Adrenal gland (tissue), 12 donors: ENCODE measurements around the gene DGKH. TPM values are rescaled to one million over a fixed set of nuclear protein-coding genes. Genes with fewer than 3 reads are reported as not detected.

ENCODE experiments used
- DNase-seq, 7 donors: peaks; one replicate each; pipeline ENCODE4 v3.0.0-alpha.2; 2019 to 2020
- H3K27ac ChIP-seq, 5 donors: fragments of 200-600 bp; sonication (generic) in 4 of 5; 1 replicate in 3 of 5; 2 replicates in 2 of 5; pipeline versions ENCODE4 v1.5.1 to v1.8.0; 2016 to 2020; ENCODE audit warnings: mild to moderate bottlenecking in 1 of 5
- H3K27me3 ChIP-seq: fragments of 200-600 bp; 2 replicates; pipeline ENCODE4 v1.8.0; 2021
- H3K36me3 ChIP-seq, 2 donors: fragments of 200-600 bp; replicated peaks in 1 of 2; 1 replicate in 1 of 2; 2 replicates in 1 of 2; pipeline versions ENCODE4 v1.5.1 to v1.8.0; 2018 to 2022
- H3K4me1 ChIP-seq, 2 donors: fragments of 200-600 bp; replicated peaks in 1 of 2; 1 replicate in 1 of 2; 2 replicates in 1 of 2; pipeline versions ENCODE4 v1.5.1 to v1.8.0; 2018 to 2021
- H3K4me3 ChIP-seq, 4 donors: fragments of 200-600 bp; sonication (generic) in 3 of 4; one replicate each; pipeline ENCODE4 v1.5.1; 2016 to 2018
- H3K9me3 ChIP-seq, 3 donors: fragments of 200-600 bp; sonication (generic) in 1 of 3; replicated peaks in 1 of 3; 1 replicate in 2 of 3; 2 replicates in 1 of 3; pipeline versions ENCODE4 v1.5.1 to v1.8.0; 2016 to 2021
- POLR2A ChIP-seq, 2 donors: fragments of 450-650 bp; IDR thresholded peaks; one replicate each; pipeline ENCODE4 v1.6.1; 2017; ENCODE audit warnings: antibody characterized with exemption in 2 of 2, mild to moderate bottlenecking in 2 of 2, moderate library complexity in 1 of 2
- WGBS, 4 donors: extraction: QIAGEN DNeasy Blood & Tissue Kit in 2 of 4; methylation state at CpG; one replicate each; pipeline versions ENCODE4 v1.1.5 to v1.1.7; 2013 to 2017; 5-methylcytosine and 5-hydroxymethylcytosine counted together
- intact Hi-C, 2 donors: fragments of 100-400 bp; cut with DNase I; formaldehyde crosslinking; loops; one replicate each; pipeline versions ENCODE4 v1.14.1 to v1.15.0; 2022 to 2023
- polyA plus RNA-seq, 3 donors: library from polyadenylated mRNA; stranded (reverse); fragments of 200-250 nt in 2 of 3; fragments of 350-450 nt in 1 of 3; fragmentation: Illumina TruSeq in 1 of 3; extraction: RNeasy Lipid Tissue Mini Kit (QIAGEN cat#74804) in 1 of 3; gene quantifications; one replicate each; pipeline ENCODE4 v1.2.3, GENCODE V29; 2013 to 2014
- total RNA-seq, 9 donors: library from RNA; depleted of rRNA in 4 of 9; stranded (reverse); fragments of >200 nt in 4 of 9; fragments of 120-200 nt in 1 of 9; fragmentation: NEBNext Ultra II Directional in 1 of 9; extraction: Animal tissue kit (Norgen Biotek cat#: 25700) in 1 of 9; gene quantifications; one replicate each; pipeline versions ENCODE4 v1.1.0 to v1.2.4, GENCODE V29; 2013 to 2023
- TF ChIP-seq, protein P1 (sequence below), 6 experiments: fragments of 450-650 bp in 4 of 6; fragments of 200-600 bp in 2 of 6; sonication (generic) in 1 of 6; IDR thresholded peaks; 1 replicate in 5 of 6; 2 replicates in 1 of 6; pipeline versions ENCODE4 v1.5.1 to v1.8.0; 2016 to 2021; ENCODE audit warnings: antibody characterized with exemption in 6 of 6, mild to moderate bottlenecking in 2 of 6, moderate library complexity in 1 of 6
- donor health status: healthy with polysubstance abuse.
- donor health status: Bipolar disorder and iron deficiency.
- donor health status: DM: yes; HTN: yes; CAD: no.
- donor health status: DM: no; HTN: no; CAD: no.
- donor health status: DM: no; HTN: no; CAD: no.
- donor health status: DM: yes; HTN: yes; CAD: no.

DGKH gene
- total and polyA plus RNA-seq, 12 donors = 0.81 to 7.1 (median 3.6) TPM

DNA sequence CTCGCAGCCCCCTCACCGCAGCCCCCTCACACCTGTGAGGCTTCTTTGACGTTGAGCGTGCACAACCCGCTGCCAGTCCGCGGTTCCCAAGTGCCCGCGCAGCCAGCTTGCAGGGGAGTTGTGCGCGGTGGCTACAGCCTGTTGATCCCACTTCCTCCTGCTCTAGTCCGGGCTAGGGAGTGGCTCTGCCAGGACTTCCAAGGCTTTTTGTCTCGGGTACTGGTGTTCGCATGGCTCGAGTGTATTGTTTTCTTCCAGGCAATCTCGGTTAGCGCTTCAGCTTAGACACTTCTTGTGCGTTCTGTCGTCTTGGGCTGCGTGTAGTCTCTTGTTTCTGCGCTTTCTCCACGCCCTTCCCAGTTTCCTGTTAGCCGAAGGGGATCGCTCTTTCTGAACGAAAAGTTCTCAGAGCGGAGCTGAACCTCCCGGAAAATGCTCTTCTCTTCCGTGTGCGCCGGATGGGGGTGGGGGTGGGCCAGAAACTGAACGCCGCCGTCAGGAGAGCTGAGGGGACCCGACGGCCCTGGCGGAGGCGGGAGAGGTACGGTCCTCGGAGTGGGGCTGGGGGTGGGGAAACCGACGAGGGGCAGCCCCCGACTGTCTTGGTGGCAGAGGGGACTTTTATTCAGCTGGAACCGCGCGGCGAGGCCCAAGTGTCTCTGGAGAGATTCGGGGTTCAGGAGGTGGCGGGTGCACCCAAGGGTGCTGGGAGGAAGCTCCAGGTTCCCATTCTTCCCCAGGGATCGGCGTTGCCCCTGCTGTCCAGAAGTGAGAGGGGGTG, 697 bp upstream of the DGKH start:
- intact Hi-C loops = loop anchor here in 1 of 2 donors (10.0 kb wide), 1 partner anchor 363 kb away; no protein-coding TSS in a partner anchor
- 0 to 1% (median 1%) methylated on average over 30 to 50 of the region's 50 CpGs for WGBS, 4 donors

DNA sequence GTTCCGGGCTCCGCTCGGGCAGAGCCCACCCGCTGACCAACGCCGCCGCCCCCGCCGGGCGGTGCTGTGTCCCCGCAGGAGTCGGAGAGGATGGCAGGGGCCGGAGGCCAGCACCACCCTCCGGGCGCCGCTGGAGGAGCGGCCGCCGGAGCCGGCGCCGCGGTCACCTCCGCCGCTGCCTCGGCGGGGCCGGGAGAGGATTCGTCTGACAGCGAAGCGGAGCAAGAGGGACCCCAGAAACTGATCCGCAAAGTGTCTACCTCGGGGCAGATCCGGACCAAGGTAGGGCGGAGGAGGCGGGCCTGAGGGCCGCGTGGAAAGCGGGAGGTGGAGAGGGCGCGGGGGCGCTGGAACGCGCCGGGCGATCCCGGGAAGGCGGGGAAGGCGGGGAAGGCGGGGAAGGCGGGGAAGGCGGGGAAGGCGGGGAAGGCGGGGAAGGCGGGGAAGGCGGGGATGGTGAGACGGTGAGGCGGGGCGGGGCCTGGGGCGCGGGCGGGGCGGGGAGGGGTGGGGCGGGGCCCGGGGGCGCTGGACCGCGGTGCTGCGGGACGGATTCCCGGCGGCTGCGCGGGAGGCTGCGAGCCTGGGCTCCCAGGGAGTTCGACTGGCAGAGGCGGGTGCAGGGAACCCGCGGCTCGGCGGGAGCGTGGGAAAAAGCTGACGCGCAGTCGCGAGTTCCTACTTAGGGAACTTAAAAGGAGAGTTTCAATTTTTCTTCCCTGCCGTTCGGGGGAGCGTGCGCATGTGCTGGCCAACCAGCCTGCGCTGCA, 421 bp downstream of the DGKH start:
- Histone ChIP-seq H3K4me3 (peak overlapping the region; percentile 34 to 80 (median 54)), H3K9me3 (no peaks in the 10 kb centered on the region), H3K27me3 (no peaks in the 10 kb centered on the region), H3K4me1 (peaks cover 0 to 18% of the 10 kb centered on the region in 2 donors), H3K27ac (peak overlapping the region in 4 of 5 donors; percentile 52 to 85 (median 74)), H3K36me3 (no peaks in the 10 kb centered on the region)
- 0 to 1% (median 0%) methylated on average over 11 to 90 of the region's 91 CpGs for WGBS, 4 donors
- TF ChIP-seq, protein P1, sequence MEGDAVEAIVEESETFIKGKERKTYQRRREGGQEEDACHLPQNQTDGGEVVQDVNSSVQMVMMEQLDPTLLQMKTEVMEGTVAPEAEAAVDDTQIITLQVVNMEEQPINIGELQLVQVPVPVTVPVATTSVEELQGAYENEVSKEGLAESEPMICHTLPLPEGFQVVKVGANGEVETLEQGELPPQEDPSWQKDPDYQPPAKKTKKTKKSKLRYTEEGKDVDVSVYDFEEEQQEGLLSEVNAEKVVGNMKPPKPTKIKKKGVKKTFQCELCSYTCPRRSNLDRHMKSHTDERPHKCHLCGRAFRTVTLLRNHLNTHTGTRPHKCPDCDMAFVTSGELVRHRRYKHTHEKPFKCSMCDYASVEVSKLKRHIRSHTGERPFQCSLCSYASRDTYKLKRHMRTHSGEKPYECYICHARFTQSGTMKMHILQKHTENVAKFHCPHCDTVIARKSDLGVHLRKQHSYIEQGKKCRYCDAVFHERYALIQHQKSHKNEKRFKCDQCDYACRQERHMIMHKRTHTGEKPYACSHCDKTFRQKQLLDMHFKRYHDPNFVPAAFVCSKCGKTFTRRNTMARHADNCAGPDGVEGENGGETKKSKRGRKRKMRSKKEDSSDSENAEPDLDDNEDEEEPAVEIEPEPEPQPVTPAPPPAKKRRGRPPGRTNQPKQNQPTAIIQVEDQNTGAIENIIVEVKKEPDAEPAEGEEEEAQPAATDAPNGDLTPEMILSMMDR (IDR thresholded peaks at IDR 0.05) = peak in 2 of 6 experiments; percentile 24 to 35
- TF ChIP-seq POLR2A (IDR thresholded peaks at IDR 0.05) = no peak
- peak; percentile 77 to 89 (median 80) for DNase-seq
- intact Hi-C loops = loop anchor here in 1 of 2 donors (10.0 kb wide), 1 partner anchor 364 kb away; no protein-coding TSS in a partner anchor

More for the DNA sequence above, 697 bp upstream of the DGKH start:
- Histone ChIP-seq H3K4me3 (peak overlapping the region in 3 of 4 donors; percentile 34 to 80 (median 44)), H3K4me1 (peaks cover 0 to 18% of the 10 kb centered on the region in 2 donors), H3K27me3 (no peaks in the 10 kb centered on the region), H3K36me3 (no peaks in the 10 kb centered on the region), H3K9me3 (no peaks in the 10 kb centered on the region), H3K27ac (peak overlapping the region in 4 of 5 donors; percentile 52 to 85 (median 74))
- DNase-seq = peak; percentile 28 to 62 (median 36)
- TF ChIP-seq POLR2A (IDR thresholded peaks at IDR 0.05) = peak in 1 of 2 donors; percentile 40
- TF ChIP-seq, protein P1 (IDR thresholded peaks at IDR 0.05) = no peak

DNA sequence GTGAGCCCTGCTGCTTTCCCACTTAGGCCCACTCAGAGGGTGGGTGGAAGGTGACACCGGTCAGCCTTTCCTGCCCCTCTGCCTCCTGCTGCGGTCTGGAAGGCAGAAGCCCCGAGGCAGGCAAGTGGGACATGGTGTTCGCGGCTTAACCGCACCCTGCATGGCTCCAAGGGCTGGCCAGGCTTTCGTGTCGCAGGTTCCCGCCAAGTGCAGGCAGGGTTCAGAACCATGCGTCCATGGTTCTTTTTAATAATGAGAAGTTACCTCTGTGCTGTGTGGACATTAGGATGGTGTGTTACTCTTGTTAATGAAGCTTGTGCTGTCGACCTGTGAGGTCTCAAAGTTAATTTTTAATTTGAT, 986 bp downstream of the DGKH start:
- Histone ChIP-seq H3K27ac (peak overlapping the region in 3 of 5 donors; percentile 51 to 85 (median 73)), H3K4me1 (peaks cover 0 to 18% of the 10 kb centered on the region in 2 donors), H3K9me3 (no peaks in the 10 kb centered on the region), H3K4me3 (peak overlapping the region; percentile 33 to 80 (median 49)), H3K36me3 (no peaks in the 10 kb centered on the region), H3K27me3 (no peaks in the 10 kb centered on the region)
- WGBS, 4 donors = 4 to 18% (median 8%) methylated on average over 2 to 11 of the region's 11 CpGs
- peak in 1 of 2 donors; percentile 35 for TF ChIP-seq POLR2A (IDR thresholded peaks at IDR 0.05)
- TF ChIP-seq, protein P1 (IDR thresholded peaks at IDR 0.05) = no peak
- DNase-seq = no peak
- intact Hi-C loops = loop anchor here in 1 of 2 donors (10.0 kb wide), 1 partner anchor 365 kb away; no protein-coding TSS in a partner anchor
